NCI-H748 (cell line): ENCODE data around the gene RAB7B.

Source experiments
- DNase-seq: peaks from one replicate; lab custom pipeline; 2025; ENCODE audit not compliant: unreplicated experiment; lab: John Stamatoyannopoulos, UW

RAB7B gene

GRCh38 chr1:205929496-205930194 lies 73.5 kb downstream of the RAB7B start:
- no peak for DNase-seq

- DNase-seq: no peak
Observed at GRCh38 chr1:205928317-205928716, 74.9 kb downstream of the RAB7B start.

GRCh38 chr1:205927676-205928075 lies 75.5 kb downstream of the RAB7B start:
- DNase-seq: no peak

GRCh38 chr1:205927247-205927646 lies 75.9 kb downstream of the RAB7B start:
- DNase-seq: no peak
